GM19324 (cell line): ENCODE data around the gene VSX2.

Source experiments
- ATAC-seq: cut with Tn5 transposase; IDR thresholded peaks from one replicate; pipeline ENCODE4 v1.9.1; 2021; ENCODE audit warnings: mild to moderate bottlenecking, moderate library complexity; ENCODE audit not compliant: unreplicated experiment, low FRiP score

Gene VSX2

DNA sequence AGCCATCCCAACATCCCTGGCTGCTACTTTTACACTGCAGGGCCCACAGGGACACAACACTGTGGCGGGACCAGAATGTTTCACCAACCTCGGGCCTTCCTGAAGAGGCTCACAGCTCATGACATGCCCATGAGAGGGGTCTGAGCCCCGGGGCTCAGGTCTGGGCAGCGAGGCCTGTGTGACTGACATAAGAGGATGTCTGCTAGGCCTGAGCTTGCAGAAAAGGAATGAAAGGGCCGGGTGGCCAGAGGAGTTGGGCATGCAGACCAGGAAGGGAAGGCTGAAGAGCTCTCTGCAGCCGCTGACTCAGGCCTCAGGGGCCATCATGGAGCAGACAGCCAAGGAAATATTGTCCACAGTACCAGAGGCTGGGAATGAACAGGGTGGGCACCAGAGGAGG is 18.3 kb upstream of the VSX2 start:
- no peak for ATAC-seq

DNA sequence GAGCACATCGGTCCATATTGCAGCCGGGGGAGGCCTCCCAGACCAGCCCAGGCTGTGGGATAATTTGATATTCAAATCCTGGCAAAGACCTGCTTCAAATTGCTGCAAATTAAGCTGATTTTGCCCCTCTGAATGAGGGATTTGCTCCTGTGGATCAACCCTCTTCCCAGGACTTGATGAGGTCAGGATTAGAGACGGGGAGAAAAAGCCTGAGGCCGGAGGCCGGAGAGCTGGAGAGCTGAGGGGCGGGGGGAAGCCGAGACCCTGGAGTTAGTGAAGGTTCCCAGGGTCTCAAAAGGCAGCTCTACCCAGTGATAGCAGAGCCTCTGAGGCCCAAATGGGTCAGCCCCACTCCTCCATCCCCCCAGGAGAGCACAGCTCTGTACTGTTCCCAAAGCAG is 17.5 kb upstream of the VSX2 start:
- no peak for ATAC-seq

DNA sequence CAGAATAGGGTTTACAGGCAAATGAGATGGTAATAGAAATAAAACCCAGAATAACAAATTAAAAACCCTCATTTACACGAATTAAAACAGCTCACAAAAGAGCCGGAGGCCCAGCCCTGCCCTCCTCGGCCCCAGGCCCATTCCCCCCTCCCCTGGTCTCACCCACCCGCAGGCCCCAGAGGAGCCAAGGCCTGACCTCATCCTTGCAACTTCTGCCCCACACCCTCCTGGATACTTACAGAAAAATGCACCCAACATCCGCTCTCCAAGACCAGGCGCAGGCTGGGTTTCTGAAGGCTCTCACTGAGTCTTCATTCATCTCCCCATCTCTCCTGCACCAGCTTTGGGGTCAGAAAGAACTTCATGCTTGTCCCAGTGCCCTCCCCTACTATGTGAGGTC is 16.2 kb upstream of the VSX2 start:
- ATAC-seq = no peak

DNA sequence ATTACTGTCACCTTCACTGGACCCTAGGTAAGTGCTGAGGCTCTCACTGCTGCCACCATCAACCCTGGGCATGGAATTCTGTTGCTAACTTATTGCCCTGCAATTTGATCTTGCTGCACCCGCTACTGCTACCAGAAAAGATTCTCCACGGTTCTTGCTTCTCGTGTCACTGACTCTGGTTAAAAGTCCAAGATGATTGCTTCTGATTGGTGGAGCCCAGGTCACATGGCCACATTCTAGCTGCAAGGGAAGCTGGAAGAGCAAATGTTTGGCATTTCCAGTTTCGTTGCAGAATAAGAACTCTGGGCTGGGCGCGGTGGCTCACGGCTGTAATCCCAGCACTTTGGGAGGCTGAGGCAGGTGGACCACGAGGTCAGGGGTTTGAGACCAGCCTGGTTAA is 7.5 kb upstream of the VSX2 start:
- no peak for ATAC-seq

DNA sequence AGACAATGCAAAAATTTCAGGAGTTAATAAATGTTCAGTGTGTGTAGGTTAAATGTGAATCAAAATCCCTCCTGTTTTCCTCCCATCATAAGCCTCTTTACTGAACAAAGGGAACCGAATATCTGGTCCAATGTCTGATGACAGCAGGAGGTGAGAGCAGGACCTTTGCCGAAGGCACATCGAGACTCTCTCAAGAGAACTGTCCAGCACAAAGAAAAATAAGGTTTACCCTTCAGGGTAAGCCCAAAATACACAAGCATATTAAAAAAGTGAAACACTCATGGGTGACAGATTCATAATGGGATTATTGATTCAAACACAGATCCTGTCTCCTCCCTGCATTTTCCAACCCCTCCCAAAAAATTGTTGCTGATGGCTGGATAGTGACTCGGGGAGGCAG is 4.2 kb upstream of the VSX2 start:
- ATAC-seq = no peak

DNA sequence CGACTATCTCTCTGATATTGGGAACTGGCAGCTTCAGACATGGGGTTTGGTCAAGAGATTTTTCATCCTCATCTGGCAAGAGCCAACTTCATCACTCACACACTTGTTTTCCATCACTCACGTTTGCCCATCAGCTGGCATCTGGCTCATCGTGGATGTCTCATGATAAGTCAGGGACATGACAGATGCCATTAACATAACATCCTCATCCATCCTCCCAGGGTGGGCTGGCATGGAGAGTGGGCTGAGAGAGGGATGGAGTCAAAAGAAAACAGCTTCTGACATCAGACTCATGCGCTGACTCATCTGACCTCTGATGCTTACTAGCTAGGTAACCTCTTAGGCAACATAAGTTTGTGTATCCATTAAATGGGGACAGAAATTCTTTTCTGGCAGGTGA is 1.8 kb upstream of the VSX2 start:
- ATAC-seq = no peak

DNA sequence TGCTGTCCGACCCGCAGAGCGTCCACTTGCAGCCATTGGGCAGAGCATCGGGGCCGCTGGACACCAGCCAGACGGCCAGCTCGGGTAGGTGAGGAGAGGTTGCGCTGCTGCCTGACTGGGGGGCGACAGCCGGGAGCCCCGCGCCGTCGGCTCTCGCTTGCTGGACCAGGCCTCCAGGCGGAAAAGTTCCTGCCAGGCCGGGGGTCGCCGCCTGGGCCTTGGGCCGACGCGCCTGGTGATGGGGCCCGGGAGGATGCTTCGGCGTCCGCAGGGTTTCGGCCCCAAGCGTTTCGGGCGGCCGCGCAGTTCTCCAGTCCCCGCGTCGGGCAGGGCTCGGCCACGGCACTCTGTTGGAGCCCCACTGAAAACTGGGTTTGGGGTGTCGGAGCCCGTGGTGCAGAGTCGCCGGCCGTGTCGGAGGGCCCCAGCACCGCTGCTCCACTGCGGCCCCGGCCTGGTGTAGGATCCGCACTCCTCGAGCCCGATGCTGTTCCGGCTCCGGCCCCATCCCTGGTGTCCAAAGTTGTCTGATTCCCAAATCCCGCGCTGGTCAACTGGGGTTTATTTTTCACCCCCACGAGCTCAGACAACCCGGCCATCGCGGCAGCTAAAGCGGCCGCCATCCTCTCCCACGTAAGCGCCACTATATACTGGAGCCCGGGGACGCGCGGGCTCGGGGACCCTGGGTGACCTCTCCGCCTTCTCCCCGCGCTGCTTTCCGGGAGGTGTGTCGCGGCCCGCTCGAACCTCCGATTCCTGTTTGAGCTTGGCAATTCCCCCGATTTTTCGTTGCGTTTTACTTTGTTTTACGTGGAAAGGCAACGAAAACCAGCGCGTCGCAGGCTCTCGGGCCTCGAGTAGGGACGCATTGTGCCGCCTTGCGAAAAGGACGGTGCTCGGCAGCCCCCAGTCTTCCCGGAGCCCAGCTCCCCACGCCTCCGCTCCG is 872 bp downstream of the VSX2 start:
- no peak for ATAC-seq

DNA sequence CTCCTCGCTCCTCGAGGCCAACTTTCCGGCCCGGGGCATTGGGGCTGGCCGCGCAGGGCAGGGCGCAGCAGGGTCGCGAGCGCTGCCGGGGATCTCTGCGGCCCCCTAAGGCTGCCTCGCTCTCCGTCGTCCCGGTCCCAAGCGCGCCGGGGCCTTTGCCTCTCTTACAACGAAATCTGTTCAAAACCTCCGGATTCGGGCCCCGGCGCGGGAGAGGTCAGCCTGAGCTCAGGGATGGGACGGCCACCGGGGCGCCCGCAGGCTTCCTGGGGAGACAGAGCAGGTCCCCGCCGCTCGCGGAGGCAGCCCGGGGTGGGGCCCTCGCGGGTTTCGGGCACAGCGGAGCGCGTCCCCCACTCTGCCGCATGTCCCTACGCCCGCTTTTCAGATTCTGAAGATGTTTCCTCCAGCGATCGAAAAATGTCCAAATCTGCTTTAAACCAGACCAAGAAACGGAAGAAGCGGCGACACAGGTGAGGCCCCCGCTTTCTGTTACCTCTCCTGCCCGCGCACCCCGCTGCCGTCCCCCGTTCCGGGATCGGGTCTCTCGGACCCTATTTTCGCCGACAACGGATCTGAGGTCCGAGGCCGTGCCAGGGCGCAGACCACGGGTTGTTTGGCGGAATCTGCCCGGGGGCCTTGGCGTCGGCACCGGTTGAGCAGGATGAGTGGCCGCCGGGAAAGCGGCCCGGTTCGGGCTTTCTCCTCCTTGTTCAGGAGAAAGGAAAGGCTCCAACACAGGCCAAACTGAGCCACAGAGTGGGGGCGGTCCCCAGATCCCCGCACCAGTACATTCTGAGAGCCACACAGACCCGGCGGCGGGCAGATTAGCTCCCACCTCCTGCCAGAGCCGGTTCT is 1.8 kb downstream of the VSX2 start:
- no peak for ATAC-seq

DNA sequence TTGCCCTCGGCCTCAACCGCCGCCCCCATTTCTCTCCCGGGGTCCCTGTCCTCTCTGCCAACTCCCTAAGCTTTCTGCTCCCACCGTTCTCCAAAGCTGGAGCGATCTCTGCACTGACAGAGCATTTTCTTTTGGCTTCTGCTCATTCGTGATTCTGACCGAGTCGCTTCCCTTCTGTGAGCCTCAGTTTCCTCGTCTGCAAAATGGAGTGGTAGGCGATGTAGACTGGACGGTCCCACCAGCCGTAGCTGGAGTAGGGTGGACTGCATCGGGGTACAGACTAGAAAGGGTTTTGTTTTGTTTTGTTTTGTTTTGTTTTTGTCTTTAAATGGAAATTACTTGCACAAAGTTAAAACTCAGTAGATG is 2.4 kb downstream of the VSX2 start:
- no peak for ATAC-seq

DNA sequence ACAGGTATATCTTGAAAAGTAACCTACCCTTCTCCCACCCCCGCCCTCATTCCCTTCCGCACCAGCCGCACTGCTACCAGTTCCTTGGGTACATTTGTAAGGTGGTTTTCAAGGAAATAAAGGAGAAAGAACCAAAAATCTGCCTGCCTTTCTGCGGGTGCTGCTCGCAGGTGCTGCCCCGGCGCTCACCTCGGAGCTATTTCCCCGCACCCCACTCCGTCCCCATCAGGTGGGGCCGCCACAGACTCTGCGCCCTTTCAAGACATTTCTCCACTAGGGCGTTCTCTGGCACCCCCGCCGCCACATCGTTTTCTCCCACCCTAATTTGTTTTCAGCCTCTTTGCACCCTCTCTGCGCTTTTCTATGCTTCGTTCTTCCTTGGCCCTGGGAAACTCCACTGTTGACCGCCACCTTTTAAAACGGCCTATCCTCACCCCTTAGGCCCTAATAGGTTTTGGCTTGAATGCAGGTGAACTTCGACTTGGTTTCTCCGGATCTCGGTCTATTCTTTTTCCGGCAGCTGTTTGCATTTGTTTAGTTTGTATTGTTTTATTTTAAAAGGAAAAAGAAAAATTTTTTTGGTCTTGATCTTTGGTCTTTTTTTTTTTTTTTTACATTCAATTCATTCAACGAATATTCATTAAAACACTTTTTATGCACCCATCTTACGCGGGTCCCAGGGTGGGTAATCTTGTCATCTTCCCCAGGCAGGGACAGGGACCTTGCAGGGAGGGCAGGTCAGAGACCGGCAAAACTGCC is 3.0 kb downstream of the VSX2 start:
- ATAC-seq = no peak

DNA sequence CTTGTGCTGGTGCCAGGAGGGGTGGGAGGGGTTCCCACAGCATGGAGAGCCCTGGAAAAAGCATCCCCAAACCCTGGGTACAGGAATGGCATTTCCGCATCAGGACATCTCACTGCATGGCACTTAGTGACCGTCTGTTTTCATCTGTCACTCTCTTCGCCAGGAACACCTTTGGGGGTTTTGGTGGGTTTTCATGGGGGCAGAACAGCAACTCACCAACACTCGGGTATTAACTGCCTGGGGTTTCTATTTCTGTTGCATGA is 3.5 kb downstream of the VSX2 start:
- no peak for ATAC-seq

DNA sequence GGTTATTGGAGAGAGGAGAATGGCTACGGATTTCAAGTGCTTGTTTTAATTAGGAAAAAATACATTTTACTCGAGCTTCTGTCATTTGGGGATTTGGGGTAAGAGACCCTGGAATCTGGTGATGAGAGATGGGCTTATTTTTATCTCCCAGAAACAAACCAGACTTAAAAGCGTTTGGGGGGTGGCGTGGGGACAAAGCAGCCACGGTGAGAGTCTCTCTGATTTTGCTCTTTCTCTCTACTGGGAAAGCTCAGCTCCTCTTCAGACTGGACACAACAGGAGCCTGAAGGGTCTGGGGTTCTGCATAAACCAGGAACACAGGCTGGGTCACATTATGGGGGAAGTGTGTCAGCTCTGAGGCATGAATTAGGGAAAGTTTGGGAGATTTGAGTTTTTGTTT is 3.8 kb downstream of the VSX2 start:
- ATAC-seq = no peak

DNA sequence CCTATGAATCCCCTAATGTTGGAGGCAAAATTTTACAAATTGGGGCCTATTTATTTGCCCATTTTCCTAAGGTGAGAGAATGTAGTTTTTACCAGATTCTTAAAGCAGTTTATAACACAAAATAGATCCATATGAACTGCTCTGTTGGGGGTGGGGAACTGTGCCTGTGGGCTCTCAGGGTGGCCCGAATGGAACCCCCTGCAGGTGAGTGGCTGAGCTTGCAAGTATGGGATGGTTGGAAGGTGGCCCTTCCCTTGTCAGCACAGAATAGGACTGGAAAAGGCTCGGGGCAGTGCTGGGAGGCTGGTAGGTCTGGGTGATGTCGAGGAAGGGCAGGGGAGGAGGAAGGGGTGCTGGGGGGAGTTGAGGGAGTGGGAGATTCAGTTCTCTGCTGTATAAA is 4.9 kb downstream of the VSX2 start:
- ATAC-seq = no peak

DNA sequence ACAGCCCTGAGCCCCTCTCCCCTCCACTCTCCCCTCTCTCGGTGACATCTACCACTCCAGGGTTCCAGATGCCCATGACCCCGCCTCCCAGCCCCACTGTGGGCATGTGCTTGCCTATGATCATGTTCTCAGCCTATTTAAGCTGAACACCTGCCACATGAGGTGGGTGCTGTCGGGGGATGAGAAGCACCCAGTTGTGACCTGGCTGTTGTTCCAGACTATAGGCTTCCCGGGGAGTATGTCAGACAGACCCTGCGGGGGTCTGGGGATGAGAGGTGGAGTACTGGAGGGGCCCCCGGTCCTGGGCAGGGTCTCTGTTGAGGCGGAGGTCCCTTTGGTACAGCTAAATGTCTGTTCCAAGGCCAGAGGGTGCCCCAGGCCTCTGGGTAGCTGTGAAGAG is 6.0 kb downstream of the VSX2 start:
- no peak for ATAC-seq

DNA sequence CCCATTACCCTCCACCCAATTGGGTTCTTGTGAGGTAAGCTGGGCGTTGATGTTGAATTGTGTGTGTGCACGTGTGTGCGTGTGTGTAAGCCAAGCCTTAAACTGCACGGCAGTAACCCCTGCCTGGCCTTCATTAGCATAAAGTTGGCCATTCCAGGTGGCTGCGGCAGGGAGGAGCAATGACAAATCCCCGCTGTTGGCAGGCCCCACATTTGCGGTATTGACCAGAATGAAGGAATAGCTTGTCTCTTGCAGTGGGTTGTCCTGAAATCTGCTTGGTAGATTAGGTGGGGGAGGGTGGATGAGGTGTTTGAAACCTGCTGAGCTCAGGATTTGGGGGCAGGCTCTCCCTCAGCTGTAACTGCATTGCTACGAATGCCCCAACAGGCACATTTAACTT is 7.3 kb downstream of the VSX2 start:
- no peak for ATAC-seq

DNA sequence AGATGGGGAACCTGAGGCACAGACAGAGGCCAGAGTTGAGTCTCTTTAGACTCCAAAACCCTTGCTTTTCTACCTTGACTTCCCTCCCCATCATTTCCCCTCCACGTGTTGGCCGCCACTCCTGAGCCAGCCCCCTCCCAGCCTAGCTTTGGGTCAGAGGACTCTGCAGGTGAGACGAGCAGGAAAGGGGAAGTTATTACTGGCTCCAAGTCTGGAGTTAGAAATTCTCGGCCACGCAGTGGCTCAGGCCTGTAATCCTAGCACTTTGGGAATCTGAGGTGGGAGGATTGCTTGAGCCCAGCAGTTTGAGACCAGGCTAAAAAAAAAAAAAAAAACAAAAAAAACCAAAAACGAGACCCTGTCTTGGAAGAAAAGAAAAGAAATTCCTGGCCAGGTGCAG is 8.8 kb downstream of the VSX2 start:
- no peak for ATAC-seq

DNA sequence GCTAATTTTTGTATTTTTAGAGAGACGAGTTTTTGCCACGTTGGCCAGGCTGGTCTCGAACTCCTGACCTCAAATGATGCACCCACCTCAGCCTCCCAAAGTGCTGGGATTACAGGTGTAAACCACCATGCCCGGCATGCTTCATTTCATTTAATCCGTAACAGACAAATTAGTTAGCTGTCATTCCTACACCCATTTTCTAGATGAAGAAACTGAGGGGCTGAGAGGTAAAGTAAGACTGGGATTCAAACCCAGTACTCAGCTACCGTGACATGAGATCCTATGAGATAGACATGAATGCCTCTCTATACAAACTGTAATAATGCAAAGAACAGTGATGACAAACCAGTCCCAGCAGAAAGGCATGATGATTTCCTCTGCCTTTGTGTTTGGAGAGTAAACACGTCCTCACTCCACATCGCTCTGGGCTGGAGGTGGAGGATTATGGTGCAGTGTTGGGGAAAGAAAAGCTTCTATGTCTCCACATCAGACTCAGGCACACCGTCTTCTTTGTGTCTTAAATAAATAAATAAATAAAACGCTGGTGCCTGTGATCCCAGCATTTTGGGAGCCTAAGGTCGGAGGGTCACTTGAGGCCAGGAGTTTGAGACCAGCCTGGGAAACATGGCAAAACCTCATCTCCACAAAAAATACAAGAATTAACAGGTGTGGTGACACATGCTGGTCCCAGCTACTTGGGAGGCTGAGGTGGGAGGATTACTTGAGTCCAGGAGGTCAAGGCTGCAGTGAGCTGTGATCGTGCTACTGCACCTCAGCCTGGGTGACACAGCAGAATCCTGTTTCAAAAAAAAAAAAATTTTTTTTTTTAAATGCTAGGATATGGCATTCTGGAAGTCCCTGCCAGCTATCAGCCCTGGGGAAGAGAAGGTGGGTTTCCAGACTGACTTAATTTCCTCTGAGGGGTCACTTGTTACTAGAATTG is 10.5 kb downstream of the VSX2 start:
- no peak for ATAC-seq

DNA sequence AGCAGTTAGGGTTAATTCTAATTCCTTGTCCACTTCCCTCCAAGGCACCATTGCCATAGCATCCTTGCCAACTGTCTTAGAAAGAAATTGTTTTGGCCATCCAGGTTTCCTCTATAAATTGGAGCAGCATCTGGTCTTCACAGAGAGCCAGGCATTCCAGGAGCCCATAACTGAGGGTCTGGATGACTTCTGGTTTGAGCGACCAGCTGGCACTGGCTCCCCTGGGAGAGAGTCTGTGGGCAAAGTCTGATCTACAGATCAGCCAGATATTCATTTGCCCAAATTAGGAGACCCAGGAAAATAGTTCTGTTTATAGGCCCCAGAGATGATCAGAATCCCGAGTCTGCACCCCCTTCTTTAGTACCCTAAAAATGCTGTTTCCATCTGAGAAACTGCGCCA is 16.0 kb downstream of the VSX2 start:
- ATAC-seq = no peak

DNA sequence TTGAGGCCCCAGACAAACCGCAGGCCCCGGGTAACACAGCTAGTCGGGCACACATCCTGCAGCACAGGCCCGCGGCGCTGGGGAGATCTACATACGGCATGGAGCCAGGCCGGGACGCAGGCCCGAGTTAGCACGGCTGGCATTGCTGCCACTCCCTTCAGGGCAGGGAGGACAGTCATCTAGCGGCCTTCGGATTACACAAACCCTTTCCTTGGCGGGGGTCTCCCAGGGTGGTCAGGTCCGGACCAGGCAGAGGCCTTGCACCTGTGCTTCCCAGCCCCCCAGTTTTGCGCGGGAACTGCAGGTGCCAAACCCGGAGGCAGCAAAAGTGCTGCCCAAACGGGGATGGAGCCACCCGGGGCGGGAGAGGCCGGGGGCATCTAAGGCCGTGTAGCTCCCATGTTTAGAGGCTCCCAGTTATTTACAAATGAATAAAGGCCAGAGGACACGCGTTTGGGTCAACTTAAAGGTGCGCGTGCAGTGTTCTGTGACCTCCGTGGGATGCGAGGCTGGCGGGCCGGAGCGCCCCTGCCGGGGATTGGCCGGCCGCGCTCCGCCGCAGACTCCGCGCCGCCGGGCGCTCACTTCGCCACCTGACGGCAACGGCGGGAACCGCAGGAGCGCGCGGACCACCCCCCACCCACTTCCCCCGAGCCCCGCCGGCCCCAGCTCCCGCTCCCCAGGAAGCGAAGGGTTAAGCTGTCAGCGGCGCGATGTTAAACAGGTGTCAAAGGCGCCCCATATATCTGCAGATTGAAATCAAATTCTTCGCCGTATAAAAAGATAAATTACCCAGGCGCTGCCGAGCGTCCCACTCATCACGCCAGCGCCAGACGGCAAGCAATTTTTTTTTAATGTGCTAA is 18.1 kb downstream of the VSX2 start:
- no peak for ATAC-seq
